Fibroblast of gingiva (primary cell): ENCODE data around the gene XRN2.
"Not testable (repeated sequence)": the region's sequence is repeated elsewhere in the genome, so short reads cannot be mapped to it uniquely, and the experiment has no call there.

ENCODE experiments used
- DNase-seq: peaks from one replicate; pipeline ENCODE4 v3.0.0-alpha.2; 2011; ENCODE audit warnings: low read depth

XRN2 gene

GRCh38 chr20:21389368-21389767, 86.2 kb downstream of the XRN2 start:
- DNase-seq: peak; percentile 71

GRCh38 chr20:21390768-21391167, 87.6 kb downstream of the XRN2 start:
- no peak for DNase-seq

GRCh38 chr20:21391185-21391971, 88.2 kb downstream of the XRN2 start:
- DNase-seq: no peak

- DNase-seq: no peak
Observed at GRCh38 chr20:21391972-21392352, 88.8 kb downstream of the XRN2 start.

- DNase-seq: no peak
Observed at GRCh38 chr20:21393166-21393565, 90.0 kb downstream of the XRN2 start.

GRCh38 chr20:21393816-21394519, 90.8 kb downstream of the XRN2 start:
- no peak for DNase-seq

GRCh38 chr20:21394551-21394950, 91.4 kb downstream of the XRN2 start:
- no peak for DNase-seq

- DNase-seq: no peak
Observed at GRCh38 chr20:21395051-21395665, 92.0 kb downstream of the XRN2 start.

- DNase-seq: no peak
Observed at GRCh38 chr20:21395666-21396598, 92.8 kb downstream of the XRN2 start.

- DNase-seq: no peak
Observed at GRCh38 chr20:21396599-21397340, 93.6 kb downstream of the XRN2 start.

GRCh38 chr20:21397341-21398108, 94.4 kb downstream of the XRN2 start, which contains the start of gene NKX2-4:
NKX2-4 (minus strand) TSS chr20:21397526; CDS start chr20:21397399, 127 bp downstream.
- no peak for DNase-seq

- DNase-seq: no peak
Observed at GRCh38 chr20:21398109-21399004, 95.2 kb downstream of the XRN2 start.

GRCh38 chr20:21399005-21399475, 95.9 kb downstream of the XRN2 start:
- DNase-seq: no peak

- no peak for DNase-seq
Observed at GRCh38 chr20:21411725-21412124, 108.6 kb downstream of the XRN2 start.

GRCh38 chr20:21413996-21414395, 110.9 kb downstream of the XRN2 start:
- DNase-seq: not testable (repeated sequence)

- not testable (repeated sequence) for DNase-seq
Observed at GRCh38 chr20:21419147-21419546, 116.0 kb downstream of the XRN2 start.

GRCh38 chr20:21421601-21422236, 118.6 kb downstream of the XRN2 start:
- DNase-seq: no peak

GRCh38 chr20:21423712-21424111, 120.6 kb downstream of the XRN2 start:
- DNase-seq: not testable (repeated sequence)

GRCh38 chr20:21424846-21425245, 121.7 kb downstream of the XRN2 start:
- DNase-seq: no peak
